ENCODE results near the gene TNFSF13. TPM values are rescaled to one million over a fixed set of nuclear protein-coding genes. Genes with fewer than 3 reads are reported as not detected.

The TNFSF13 gene
- total RNA-seq, 1 donor from 2014 or later = 5.2 TPM

DNA sequence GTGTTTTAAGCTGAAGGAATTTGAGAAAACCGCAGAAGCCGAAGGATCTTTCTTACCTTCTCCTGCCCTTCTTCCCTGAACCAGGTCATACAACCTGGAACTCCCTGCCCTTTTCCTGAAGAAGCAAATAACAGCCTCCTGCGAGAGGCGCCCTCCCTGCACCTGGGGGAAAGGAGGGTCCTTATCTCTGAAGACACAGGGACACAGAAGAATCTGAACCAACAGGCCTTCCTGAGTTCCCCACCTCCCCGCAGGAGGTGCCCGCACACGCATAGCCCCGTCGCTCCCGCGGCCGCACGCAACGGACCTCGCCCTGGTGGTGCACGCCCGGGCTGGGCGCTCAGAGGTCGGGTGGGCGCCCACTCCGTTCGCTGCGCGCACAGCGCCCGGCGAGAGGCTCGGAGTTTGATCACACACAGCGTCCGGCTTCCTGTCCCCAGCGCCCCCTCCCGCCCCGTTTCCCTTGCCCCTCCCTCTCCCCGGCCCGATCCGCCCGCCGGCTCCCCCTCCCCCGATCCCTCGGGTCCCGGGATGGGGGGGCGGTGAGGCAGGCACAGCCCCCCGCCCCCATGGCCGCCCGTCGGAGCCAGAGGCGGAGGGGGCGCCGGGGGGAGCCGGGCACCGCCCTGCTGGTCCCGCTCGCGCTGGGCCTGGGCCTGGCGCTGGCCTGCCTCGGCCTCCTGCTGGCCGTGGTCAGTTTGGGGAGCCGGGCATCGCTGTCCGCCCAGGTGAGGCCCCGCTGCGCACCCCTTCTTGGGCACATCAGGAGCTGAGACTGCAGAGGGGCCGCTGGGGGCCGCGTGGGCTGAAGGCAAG is 9.8 kb upstream of the TNFSF13 start, which contains the start of gene TNFSF12:
Gene TNFSF12 (plus strand): TSS at position 474 of the 816 bp plus-strand sequence. CDS start 96 bp downstream, at position 570.
- DNase-seq (ENCODE audit: low spot score in 2 of 2, unreplicated experiment in 2 of 2) = peak in 1 of 2 experiments; percentile 43
- Mint-ChIP-seq H3K4me3 (peak within 1 kb of the TSS; percentile 66), H3K27me3 (ENCODE audit: low read depth) (peaks cover 3% of the 10 kb centered on the region), H3K36me3 (no peaks in the 10 kb centered on the region), H3K9me3 (no peaks in the 10 kb centered on the region), H3K4me1 (peaks cover 9% of the 10 kb centered on the region), H3K27ac (peak within 1 kb of the TSS; percentile 74)
- TF ChIP-seq, protein P1, sequence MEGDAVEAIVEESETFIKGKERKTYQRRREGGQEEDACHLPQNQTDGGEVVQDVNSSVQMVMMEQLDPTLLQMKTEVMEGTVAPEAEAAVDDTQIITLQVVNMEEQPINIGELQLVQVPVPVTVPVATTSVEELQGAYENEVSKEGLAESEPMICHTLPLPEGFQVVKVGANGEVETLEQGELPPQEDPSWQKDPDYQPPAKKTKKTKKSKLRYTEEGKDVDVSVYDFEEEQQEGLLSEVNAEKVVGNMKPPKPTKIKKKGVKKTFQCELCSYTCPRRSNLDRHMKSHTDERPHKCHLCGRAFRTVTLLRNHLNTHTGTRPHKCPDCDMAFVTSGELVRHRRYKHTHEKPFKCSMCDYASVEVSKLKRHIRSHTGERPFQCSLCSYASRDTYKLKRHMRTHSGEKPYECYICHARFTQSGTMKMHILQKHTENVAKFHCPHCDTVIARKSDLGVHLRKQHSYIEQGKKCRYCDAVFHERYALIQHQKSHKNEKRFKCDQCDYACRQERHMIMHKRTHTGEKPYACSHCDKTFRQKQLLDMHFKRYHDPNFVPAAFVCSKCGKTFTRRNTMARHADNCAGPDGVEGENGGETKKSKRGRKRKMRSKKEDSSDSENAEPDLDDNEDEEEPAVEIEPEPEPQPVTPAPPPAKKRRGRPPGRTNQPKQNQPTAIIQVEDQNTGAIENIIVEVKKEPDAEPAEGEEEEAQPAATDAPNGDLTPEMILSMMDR (IDR thresholded peaks at IDR 0.05; ENCODE audit: unreplicated experiment) = no peak

DNA sequence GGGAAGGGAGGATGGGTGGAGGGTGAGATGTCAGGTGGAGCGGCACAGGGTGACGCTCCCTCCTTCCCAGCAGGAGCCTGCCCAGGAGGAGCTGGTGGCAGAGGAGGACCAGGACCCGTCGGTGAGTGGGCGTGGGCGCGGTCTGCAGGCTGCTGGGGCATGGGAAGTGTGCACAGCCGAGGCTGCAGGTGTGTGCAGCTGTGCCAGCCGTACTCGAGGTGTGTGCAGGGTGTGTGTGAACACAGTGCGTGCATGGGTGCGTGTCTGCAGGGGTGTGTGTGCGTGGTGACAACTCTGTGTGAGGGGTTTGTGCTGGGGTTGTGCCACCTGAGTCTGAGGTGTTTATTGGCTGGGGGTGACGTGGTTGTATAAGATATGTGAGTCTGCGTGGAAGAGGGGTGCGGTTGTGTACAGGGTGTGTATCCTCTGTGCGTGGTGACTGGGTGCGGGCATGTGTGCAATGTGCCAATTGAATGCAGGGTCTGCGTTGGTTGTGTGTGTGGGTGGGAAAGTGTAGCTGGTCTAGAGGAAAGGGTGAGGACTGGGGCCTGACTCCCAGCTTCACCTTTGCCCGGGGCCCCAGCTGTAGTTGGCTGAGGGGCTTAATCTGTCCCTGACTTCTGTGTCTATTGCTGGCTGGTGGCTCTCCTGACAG is 9.0 kb upstream of the TNFSF13 start:
- Mint-ChIP-seq H3K27ac (peak overlapping the region; percentile 74), H3K36me3 (no peaks in the 10 kb centered on the region), H3K27me3 (ENCODE audit: low read depth) (no peaks in the 10 kb centered on the region), H3K4me3 (peak overlapping the region; percentile 58), H3K4me1 (peaks cover 9% of the 10 kb centered on the region), H3K9me3 (no peaks in the 10 kb centered on the region)
- no peak for DNase-seq (ENCODE audit: low spot score in 2 of 2, unreplicated experiment in 2 of 2)
- TF ChIP-seq, protein P1 (IDR thresholded peaks at IDR 0.05; ENCODE audit: unreplicated experiment) = no peak

DNA sequence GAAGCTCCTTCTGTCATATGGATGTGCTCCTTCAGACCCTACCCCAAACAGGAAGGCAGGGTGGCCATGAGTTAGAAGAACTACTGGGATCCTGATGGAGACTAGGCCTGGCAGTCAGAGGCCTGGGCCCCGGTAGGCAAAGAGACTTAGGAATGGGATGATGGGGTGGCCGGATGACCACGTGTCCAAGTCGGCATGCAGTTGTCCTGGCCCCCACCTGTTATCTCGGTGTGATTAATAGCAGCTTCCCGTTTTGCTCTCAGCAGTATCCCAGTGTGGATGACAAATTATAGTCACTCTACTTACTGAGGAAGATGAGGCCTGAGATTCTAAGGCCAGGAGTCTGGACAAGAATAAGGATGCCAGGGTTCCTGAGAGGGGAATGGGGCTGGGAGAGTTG is 8.2 kb upstream of the TNFSF13 start:
- H3K36me3 Mint-ChIP-seq = no peaks in the 10 kb centered on the region

DNA sequence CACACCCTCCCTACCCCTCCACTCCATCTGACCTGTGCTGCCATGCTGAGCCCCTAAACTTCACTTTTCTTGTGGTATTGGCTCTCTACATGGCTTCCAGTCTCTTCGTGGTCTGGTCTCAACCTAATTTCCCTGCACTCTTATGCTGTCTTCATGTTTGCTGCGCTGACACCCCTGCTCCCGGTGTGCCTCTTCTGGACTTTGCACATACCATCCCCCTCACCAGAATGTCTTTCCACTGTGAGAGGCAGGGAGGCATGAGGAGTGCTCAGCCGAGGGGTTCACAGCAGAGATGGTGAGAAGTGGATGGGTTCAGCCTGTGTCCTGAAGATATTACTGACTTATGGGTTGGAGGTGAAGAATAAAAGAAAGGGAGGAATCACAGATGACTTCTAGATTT is 7.2 kb upstream of the TNFSF13 start:
- Mint-ChIP-seq H3K27me3 (ENCODE audit: low read depth) (no peaks in the 10 kb centered on the region), H3K4me1 (peaks cover 13% of the 10 kb centered on the region), H3K36me3 (no peaks in the 10 kb centered on the region), H3K4me3 (no peak overlapping the region), H3K27ac (no peak overlapping the region), H3K9me3 (no peaks in the 10 kb centered on the region)
- DNase-seq (ENCODE audit: low spot score in 2 of 2, unreplicated experiment in 2 of 2) = no peak
- TF ChIP-seq, protein P1 (IDR thresholded peaks at IDR 0.05; ENCODE audit: unreplicated experiment) = no peak

More for the DNA sequence above, 8.2 kb upstream of the TNFSF13 start:
- H3K9me3 Mint-ChIP-seq = no peaks in the 10 kb centered on the region
- DNase-seq (ENCODE audit: low spot score in 2 of 2, unreplicated experiment in 2 of 2) = no peak
- H3K27me3 Mint-ChIP-seq (ENCODE audit: low read depth) = no peaks in the 10 kb centered on the region
- TF ChIP-seq, protein P1 (IDR thresholded peaks at IDR 0.05; ENCODE audit: unreplicated experiment) = no peak
- H3K4me1 Mint-ChIP-seq = peaks cover 9% of the 10 kb centered on the region
- H3K27ac Mint-ChIP-seq = no peak overlapping the region
- H3K4me3 Mint-ChIP-seq = peak overlapping the region; percentile 58

DNA sequence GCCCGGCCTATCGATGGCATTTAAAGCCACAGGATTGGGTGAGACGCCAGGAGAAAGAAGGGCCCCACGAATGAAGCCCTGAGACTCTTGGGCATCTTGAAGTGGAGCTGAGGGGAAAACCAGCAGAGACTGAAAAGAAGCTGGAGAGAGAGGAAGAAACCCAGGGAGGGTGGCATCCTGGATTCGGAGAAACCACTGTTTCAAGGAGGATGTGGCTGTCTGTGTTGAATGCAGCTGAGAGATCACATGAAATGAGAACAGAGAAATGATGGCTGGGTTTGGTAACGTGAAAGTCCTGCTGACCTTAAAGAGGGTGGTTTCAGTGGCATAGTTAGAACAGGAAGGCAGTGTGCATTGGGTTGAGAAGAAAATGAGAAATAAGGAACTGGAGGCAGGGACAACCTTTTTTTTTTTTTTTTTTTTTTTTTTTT is 5.9 kb upstream of the TNFSF13 start:
- H3K36me3 Mint-ChIP-seq = no peaks in the 10 kb centered on the region
- H3K27me3 Mint-ChIP-seq (ENCODE audit: low read depth) = no peaks in the 10 kb centered on the region
- H3K4me3 Mint-ChIP-seq = no peak overlapping the region
- TF ChIP-seq, protein P1 (IDR thresholded peaks at IDR 0.05; ENCODE audit: unreplicated experiment) = no peak
- H3K27ac Mint-ChIP-seq = no peak overlapping the region
- no peaks in the 10 kb centered on the region for H3K9me3 Mint-ChIP-seq
- H3K4me1 Mint-ChIP-seq = peaks cover 16% of the 10 kb centered on the region
- DNase-seq (ENCODE audit: low spot score in 2 of 2, unreplicated experiment in 2 of 2) = no peak
